KG1 (cell line): ENCODE measurements around the gene LGR4.

Source experiments
- DNase-seq: peaks from one replicate; lab custom pipeline; 2025; lab: John Stamatoyannopoulos, UW

Gene LGR4

DNA sequence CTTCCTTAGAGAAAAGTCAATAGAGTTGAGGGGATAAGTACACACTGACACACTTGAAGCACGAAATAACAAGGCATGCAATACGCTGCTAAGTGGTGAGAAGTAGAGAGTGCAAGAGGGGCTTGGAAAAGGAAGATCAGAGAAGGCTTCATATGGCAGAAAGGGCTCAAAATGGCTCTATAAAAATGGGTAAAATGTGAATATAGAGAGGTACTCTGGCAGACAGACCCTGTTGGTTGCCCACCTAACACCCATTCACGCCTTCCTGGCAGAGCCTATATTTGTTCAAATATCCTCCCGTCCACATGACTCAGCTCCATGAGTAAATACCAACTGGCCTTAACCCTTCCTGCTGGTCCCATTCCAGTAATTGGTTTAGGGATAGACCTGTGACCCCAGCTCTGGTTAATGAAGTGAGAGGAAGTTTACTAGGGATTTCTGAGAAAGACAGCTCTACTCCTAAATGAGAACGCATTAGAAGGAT is 70.7 kb downstream of the LGR4 start:
- no peak for DNase-seq

DNA sequence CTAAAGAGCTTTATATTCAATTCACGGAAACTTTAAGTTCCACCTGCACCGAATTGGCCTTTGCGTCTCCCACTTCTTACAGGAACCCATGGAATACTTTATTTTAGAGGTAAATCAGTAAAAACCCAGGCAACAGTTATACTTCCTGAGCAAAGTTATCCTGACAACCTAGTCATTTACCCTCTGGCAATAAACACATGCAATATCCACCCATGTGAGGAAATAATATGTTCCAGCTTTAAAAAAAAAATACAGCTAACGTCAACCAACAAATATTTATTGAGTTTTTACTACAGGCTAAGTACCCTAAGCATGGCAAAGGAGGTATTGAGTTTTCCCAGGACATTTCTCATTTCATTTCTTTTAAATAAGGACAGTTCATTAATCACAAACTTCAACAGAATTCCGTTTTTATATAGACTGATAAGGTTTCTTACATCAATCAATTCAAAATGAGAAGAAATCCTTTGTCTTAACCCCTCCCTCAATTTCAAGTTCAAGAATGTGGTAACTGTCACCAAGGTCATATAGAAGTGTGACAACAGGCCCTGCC is 71.2 kb downstream of the LGR4 start:
- no peak for DNase-seq

DNA sequence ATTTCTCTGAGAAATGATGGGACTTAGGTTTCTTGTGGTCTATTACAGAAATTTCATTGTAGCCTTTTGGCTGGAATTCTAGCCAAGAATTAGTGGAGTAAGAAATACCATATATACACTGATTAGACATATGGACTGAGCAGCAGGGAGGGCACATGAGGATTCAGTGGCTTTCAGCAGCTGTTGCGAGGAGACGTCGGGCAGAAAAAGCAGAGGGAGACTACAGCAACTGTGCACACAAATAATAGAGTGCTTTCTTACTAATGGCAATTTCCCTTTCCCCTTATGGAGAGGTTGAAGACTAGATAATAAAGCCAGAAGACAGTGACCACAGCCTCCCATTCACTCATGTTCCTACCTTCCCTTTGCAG is 74.2 kb downstream of the LGR4 start:
- no peak for DNase-seq

DNA sequence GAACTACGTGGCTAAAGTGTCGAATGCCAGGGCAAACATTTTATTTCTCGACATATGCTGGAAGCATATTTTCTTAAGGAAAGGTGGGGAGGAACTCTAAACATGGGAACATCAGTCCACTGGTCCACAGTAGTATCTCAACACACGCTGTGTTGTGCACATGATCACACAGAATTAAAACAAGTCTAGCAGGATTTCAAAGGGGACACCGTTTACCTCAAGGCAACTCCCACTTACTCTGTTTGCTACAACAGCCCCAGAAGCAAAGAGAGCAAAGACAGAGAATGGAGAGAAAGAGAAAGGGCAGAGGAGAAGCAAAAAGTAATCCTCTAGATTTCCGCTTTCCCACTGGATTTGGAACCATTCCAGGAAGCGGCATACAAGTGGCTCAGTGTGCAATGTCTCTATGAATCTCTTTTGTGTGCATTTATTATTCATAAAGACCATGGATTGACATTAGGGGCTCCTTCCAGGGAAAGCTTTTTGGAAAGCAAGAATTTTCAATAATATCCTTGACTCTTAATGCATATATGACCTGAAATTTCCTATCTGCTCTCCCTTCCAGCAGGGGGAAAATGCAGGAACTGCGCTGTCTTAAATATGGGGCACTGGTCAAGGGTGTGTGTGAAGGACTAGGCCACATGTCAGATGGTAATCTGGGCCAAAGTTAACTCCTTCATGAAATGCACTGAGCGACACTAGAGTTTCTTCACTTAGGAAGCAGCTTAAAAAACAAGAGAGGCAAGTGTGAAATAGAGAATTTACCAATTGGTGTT is 74.8 kb downstream of the LGR4 start:
- no peak for DNase-seq

- no peak for DNase-seq
These were observed 76.2 kb downstream of the LGR4 start for GRCh38 chr11:27396259-27396839.

- no peak for DNase-seq
These were observed 76.9 kb downstream of the LGR4 start for GRCh38 chr11:27395556-27396258.

DNA sequence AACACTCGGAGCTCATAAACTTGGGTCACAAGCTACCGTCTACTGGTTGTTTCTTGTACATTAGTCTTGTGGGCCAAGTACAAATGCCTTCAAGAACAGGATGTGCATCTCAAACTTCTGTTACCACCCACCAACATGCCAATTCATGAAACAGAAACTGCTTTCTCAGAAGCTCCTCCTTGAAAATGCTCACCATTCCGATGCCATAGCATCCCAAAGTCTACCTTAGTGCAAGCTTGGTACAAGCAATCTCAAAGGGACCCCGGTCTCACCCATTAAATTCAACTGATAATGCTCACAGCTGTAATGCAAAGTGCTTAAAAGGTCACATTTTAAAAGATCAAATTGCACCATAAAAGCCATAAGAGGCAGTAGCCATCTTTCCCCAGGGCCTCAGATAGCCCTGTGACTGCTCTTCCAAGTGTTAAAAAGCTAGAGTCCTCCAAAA is 77.8 kb downstream of the LGR4 start:
- DNase-seq = no peak

DNA sequence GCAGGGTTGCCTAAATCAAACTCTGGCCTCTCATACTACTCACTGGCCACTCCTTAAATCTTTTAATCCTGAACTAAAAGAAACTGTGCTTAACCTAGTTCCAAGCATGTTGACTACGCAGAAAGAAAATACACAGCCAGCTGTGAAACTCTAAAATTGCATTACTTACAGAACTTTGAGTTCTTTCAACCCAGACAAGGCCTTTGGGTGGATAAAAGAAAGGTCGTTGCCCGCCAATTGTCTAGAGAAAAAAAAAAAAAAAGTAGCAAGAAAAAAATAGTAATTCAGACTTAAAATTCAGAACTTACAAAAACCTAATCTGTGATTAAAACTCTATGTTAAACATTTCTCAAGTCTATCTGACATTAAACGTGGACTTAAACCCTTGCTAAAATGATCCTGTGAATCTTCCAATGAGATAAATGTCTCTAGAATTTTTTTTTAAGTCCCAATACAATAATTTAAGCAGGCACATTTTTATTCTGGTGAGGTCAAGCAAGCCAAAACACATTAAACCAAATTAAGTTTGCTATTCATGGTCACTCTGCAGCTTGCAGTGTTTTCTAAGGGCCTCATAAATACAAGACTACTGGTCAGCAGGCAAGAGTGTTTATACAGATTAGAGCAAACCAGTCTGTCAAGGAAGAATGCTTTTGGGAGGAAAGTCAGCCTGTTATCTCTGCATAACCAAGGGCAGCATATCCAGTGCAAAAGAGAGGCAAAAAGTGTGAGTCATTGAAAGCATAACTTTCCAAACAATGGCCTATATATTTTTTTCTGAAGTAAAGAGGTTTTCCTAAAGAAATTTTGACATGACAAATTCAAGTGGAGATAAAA is 80.1 kb downstream of the LGR4 start:
- no peak for DNase-seq

- no peak for DNase-seq
These were observed 81.1 kb downstream of the LGR4 start for GRCh38 chr11:27391331-27392015.

GRCh38 chr11:27390318-27391295 is 82.0 kb downstream of the LGR4 start:
- DNase-seq = no peak

GRCh38 chr11:27388869-27389268 is 83.7 kb downstream of the LGR4 start:
- no peak for DNase-seq

- no peak for DNase-seq
These were observed 84.6 kb downstream of the LGR4 start for GRCh38 chr11:27388001-27388400.

DNA sequence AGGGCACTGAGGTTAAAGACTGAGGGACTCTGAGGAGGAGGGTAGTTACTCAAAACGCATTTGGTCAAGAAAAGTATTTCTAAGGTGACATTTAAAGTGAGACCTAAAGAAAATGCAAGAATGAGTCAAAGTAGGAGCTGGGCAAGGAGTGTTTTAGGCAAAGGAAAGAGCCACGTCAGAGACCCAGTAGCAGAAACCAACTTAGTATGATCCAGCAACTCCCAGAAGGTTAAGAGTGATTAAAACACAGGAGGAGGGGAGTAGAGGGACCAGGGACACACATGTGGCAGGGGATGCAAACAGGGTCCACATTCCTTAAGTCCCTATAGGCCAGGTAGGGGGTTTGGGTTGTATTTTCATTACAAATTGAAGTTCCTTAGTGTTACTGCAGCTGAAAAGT is 85.2 kb downstream of the LGR4 start:
- no peak for DNase-seq

- DNase-seq = no peak
These were observed 86.3 kb downstream of the LGR4 start for GRCh38 chr11:27386181-27386845.

DNA sequence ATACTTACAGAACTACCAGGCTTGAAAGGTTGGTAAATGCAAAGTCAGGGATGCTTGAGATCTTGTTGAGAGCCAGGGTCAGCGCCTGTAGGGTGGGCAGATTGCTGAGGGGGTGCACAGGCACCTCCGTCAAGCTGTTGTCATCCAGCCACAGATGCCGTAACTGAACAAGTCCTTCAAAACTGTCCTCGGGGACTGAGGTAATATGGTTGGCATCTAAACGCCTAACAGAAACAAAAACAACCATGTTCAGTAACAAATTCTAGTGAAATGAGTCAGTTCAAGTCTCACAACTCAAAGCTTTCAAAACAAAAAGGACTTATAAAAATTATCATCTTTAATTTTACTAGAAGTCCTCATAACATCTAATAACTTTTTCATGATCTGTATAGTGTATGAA is 87.3 kb downstream of the LGR4 start:
- no peak for DNase-seq

DNA sequence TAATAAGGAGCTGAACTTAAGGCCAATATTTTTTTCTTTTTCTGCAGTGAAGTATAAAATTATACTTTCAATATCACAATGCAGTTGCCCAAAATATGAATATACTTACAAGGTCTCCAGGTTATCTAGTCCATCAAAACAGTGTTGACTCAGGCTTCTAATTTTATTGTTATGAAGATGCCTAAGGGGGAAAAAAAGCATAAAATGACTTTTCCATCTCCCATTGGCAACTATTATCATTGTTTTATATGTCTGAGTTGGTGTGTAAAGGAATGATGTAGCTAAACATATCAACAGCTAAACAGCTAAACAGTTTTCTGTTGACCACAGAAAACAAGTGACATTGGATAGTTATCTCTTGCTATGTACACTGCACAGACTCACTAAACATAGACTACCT is 88.4 kb downstream of the LGR4 start:
- DNase-seq = no peak

GRCh38 chr11:27383645-27384044 is 88.9 kb downstream of the LGR4 start:
- no peak for DNase-seq

GRCh38 chr11:27381238-27381666 is 91.3 kb downstream of the LGR4 start:
- no peak for DNase-seq

GRCh38 chr11:27380771-27381170 is 91.8 kb downstream of the LGR4 start:
- DNase-seq = no peak
